HL-60 (cell line): Measurements from ENCODE around the gene CAMTA1.

Experiments used
- POLR2AphosphoS5 ChIP-seq: IDR thresholded peaks from 2 replicates; pipeline ENCODE4 v1.6.1; 2012; ENCODE audit warnings: low read depth
- REST ChIP-seq: IDR thresholded peaks from 2 replicates; pipeline ENCODE4 v1.6.1; 2012; ENCODE audit warnings: low read depth; ENCODE audit not compliant: insufficient replicate concordance
- SPI1 ChIP-seq: IDR thresholded peaks from 2 replicates; pipeline ENCODE4 v1.6.1; 2012; ENCODE audit warnings: low read depth, mild to moderate bottlenecking, borderline replicate concordance
- TF ChIP-seq, protein P1 (sequence below): IDR thresholded peaks from one replicate; pipeline ENCODE4 v1.5.1; 2011; ENCODE audit warnings: low read length, control low read depth, inconsistent platforms; ENCODE audit not compliant: insufficient read depth

- TF ChIP-seq, protein P1, sequence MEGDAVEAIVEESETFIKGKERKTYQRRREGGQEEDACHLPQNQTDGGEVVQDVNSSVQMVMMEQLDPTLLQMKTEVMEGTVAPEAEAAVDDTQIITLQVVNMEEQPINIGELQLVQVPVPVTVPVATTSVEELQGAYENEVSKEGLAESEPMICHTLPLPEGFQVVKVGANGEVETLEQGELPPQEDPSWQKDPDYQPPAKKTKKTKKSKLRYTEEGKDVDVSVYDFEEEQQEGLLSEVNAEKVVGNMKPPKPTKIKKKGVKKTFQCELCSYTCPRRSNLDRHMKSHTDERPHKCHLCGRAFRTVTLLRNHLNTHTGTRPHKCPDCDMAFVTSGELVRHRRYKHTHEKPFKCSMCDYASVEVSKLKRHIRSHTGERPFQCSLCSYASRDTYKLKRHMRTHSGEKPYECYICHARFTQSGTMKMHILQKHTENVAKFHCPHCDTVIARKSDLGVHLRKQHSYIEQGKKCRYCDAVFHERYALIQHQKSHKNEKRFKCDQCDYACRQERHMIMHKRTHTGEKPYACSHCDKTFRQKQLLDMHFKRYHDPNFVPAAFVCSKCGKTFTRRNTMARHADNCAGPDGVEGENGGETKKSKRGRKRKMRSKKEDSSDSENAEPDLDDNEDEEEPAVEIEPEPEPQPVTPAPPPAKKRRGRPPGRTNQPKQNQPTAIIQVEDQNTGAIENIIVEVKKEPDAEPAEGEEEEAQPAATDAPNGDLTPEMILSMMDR, result no peak
- TF ChIP-seq POLR2AphosphoS5, result no peak
- no peak for TF ChIP-seq SPI1
- TF ChIP-seq REST, result no peak
These were observed 1010.2 kb downstream of the CAMTA1 start for GRCh38 chr1:7795406-7795805.
